Measurements from ENCODE around the gene KRT35.

Gene KRT35

DNA sequence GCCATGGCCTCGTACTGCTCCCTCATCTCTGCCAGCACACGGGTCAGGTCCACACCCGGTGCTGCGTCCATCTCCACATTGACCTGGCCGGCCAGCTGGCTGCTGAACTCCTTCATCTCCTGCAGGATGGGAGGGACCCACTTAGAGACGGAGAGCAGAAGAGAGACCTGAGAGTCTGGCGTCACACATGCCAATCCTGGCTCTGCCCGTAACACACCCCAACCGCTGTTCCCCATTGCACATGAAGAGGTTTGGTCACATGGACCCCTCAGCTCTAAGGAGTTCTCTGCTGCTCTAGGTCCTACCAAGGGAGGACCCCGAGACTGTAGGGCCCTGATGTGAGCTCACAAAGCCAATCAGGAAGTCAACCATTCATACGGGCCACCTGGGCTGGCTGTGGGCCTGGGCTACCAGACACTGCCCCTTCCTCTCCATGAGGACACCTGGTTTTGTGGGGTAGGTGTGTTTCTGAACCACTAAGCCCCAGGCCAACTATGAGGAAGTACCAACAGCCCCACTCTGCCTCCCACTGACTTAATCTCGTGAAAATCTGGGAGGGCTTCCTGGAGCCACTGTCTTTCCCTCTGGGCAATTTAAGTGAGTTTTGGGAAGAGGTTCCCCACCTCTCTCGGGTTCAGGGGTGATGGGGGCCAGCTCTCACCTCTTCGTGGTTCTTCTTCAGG lies 35.3 kb upstream of the KRT35 start:
- Histone ChIP-seq H3K9me3 (ENCODE audit: insufficient read depth, low read length, severe bottlenecking) (no peaks in the 10 kb centered on the region), H3K4me2 (ENCODE audit: insufficient read depth, low read length) (no peak overlapping the region), H2AFZ (ENCODE audit: low read depth, low read length) (no peak overlapping the region), H4K20me1 (ENCODE audit: insufficient read depth, low read length) (peaks cover 2% of the 10 kb centered on the region; the same call in 1 of the 2 replicates), H3K27ac (ENCODE audit: low read length) (no peak overlapping the region), H3K36me3 (ENCODE audit: insufficient read depth, low read length) (no peaks in the 10 kb centered on the region), H3K4me3 (ENCODE audit: low read depth in 1 of 2, low read length in 2 of 2) (no peak overlapping the region), H3K9ac (ENCODE audit: low read depth, low read length) (no peak overlapping the region), H3K27me3 (ENCODE audit: insufficient read depth, low read length, poor library complexity) (peaks cover 15% of the 10 kb centered on the region), H3K79me2 (ENCODE audit: insufficient read depth, low read length) (no peaks in the 10 kb centered on the region), H3K4me1 (ENCODE audit: insufficient read depth, low read length) (no peaks in the 10 kb centered on the region)
- no peak for DNase-seq
- no peak for TF ChIP-seq EZH2 (IDR thresholded peaks at IDR 0.05; ENCODE audit: borderline replicate concordance, low read depth, low read length, severe bottlenecking)
- TF ChIP-seq CTCF (IDR thresholded peaks at IDR 0.05; ENCODE audit: borderline replicate concordance, extremely low read depth, low read length, poor library complexity, severe bottlenecking), result no peak
- no peak for ATAC-seq (ENCODE audit: insufficient read depth, low read depth)

DNA sequence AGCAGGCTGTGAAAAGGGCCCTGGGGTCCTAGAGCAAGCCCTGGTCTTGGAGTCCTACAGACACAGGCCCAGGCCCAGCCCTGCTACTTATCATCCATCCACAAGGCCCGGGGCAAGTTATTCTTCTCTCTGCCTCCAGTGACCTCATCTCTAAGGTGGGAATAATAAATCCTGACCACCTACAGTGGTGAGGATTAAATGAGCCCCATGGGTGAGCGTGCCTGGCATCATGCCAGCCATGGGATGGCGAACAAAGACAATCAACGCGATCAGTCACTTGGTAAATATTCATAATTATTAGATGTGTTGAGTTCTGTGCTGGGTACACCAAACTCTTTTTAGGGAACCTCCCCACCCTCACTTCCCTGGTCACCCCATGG lies 32.2 kb upstream of the KRT35 start:
- Histone ChIP-seq H3K4me3 (ENCODE audit: low read depth in 1 of 2, low read length in 2 of 2) (no peak overlapping the region), H3K27ac (ENCODE audit: low read length) (no peak overlapping the region), H3K27me3 (ENCODE audit: insufficient read depth, low read length, poor library complexity) (peaks cover 19% of the 10 kb centered on the region), H2AFZ (ENCODE audit: low read depth, low read length) (no peak overlapping the region), H4K20me1 (ENCODE audit: insufficient read depth, low read length) (0 out of 2 replicates have a peak, but pooled peaks cover 3% of the 10 kb centered on the region), H3K9ac (ENCODE audit: low read depth, low read length) (no peak overlapping the region), H3K9me3 (ENCODE audit: insufficient read depth, low read length, severe bottlenecking) (no peaks in the 10 kb centered on the region), H3K79me2 (ENCODE audit: insufficient read depth, low read length) (no peaks in the 10 kb centered on the region), H3K4me1 (ENCODE audit: insufficient read depth, low read length) (no peaks in the 10 kb centered on the region), H3K36me3 (ENCODE audit: insufficient read depth, low read length) (no peaks in the 10 kb centered on the region), H3K4me2 (ENCODE audit: insufficient read depth, low read length) (no peak overlapping the region)
- DNase-seq (no peak), ATAC-seq (ENCODE audit: insufficient read depth, low read depth) (no peak)
- no peak for TF ChIP-seq EZH2 (IDR thresholded peaks at IDR 0.05; ENCODE audit: borderline replicate concordance, low read depth, low read length, severe bottlenecking)
- no peak for TF ChIP-seq CTCF (IDR thresholded peaks at IDR 0.05; ENCODE audit: borderline replicate concordance, extremely low read depth, low read length, poor library complexity, severe bottlenecking)

DNA sequence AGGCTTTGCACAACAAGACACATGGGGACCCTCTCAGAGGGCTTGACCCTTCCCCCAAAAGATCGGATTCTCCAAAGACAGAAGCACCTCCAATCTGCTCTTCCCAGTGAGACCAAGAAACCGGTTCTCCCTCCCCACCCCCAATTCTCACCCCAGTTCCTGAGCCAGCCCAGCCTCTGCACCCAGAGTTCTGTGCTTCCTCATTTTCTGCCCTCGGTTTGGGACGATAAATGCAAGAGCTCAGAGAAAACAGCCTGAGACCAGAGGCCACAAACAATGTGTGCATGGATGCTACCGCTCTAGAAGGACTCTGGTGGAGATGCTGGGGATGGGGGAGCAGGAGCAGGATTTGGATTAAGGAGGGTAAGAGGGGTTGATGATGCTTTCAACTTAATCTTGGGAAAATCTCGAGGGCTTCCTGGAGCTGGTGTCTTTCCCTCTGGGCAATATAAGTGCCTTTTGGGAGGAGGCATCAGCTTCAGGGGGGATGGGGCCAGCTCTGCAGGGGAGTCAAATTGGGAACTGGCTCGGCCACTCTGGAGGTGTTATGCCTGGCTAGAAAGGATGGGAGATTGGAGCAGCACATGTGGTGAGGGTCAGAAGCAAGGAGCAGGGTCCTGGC lies 31.7 kb upstream of the KRT35 start:
- H3K4me2 ChIP-seq (ENCODE audit: insufficient read depth, low read length), result no peak overlapping the region
- H4K20me1 ChIP-seq (ENCODE audit: insufficient read depth, low read length), result 0 out of 2 replicates have a peak, but pooled peaks cover 3% of the 10 kb centered on the region
- peaks cover 24% of the 10 kb centered on the region for H3K27me3 ChIP-seq (ENCODE audit: insufficient read depth, low read length, poor library complexity)
- TF ChIP-seq CTCF (IDR thresholded peaks at IDR 0.05; ENCODE audit: borderline replicate concordance, extremely low read depth, low read length, poor library complexity, severe bottlenecking) (no peak), EZH2 (IDR thresholded peaks at IDR 0.05; ENCODE audit: borderline replicate concordance, low read depth, low read length, severe bottlenecking) (no peak)
- no peak overlapping the region for H3K4me3 ChIP-seq (ENCODE audit: low read depth in 1 of 2, low read length in 2 of 2)
- H2AFZ ChIP-seq (ENCODE audit: low read depth, low read length), result no peak overlapping the region
- no peaks in the 10 kb centered on the region for H3K4me1 ChIP-seq (ENCODE audit: insufficient read depth, low read length)
- H3K9me3 ChIP-seq (ENCODE audit: insufficient read depth, low read length, severe bottlenecking), result no peaks in the 10 kb centered on the region
- no peaks in the 10 kb centered on the region for H3K79me2 ChIP-seq (ENCODE audit: insufficient read depth, low read length)
- DNase-seq (no peak), ATAC-seq (ENCODE audit: insufficient read depth, low read depth) (no peak)
- H3K36me3 ChIP-seq (ENCODE audit: insufficient read depth, low read length), result no peaks in the 10 kb centered on the region
- H3K27ac ChIP-seq (ENCODE audit: low read length), result no peak overlapping the region
- H3K9ac ChIP-seq (ENCODE audit: low read depth, low read length), result no peak overlapping the region

Data from DND-41 (cell line).